OCI-LY1 (cell line): ENCODE measurements around the gene PLEKHA7.

ENCODE experiments used
- H2AFZ ChIP-seq: fragments of 200-600 bp; sonication (generic), shearing (Covaris generic); 2 replicates; pipeline ENCODE4 v1.6.0; 2014; ENCODE audit warnings: antibody characterized with exemption, mild to moderate bottlenecking, low read length
- H3F3A ChIP-seq: fragments of 200-600 bp; sonication (generic), shearing (Covaris generic); 2 replicates; pipeline ENCODE4 v1.6.0; 2014; ENCODE audit warnings: mild to moderate bottlenecking, antibody characterized with exemption, low read length, moderate library complexity; ENCODE audit not compliant: insufficient read depth
- H3K27ac ChIP-seq: fragments of 200-600 bp; sonication (generic); 2 replicates; pipeline ENCODE4 v1.5.1; 2014; ENCODE audit warnings: low read length, mixed run types, mild to moderate bottlenecking, low read depth; ENCODE audit not compliant: poor library complexity, severe bottlenecking
- H3K27me3 ChIP-seq: fragments of 200-600 bp; sonication (generic); 2 replicates; pipeline ENCODE4 v1.6.0; 2014; ENCODE audit warnings: antibody characterized with exemption, mild to moderate bottlenecking, low read length, moderate library complexity; ENCODE audit not compliant: insufficient read depth
- H3K36me3 ChIP-seq: fragments of 200-600 bp; sonication (generic); 2 replicates; pipeline ENCODE4 v1.6.1; 2014; ENCODE audit warnings: mild to moderate bottlenecking, antibody characterized with exemption, low read length, moderate library complexity, mixed read lengths; ENCODE audit not compliant: insufficient read depth
- H3K4me1 ChIP-seq: fragments of 200-600 bp; sonication (generic); 2 replicates; pipeline ENCODE4 v1.5.1; 2014; ENCODE audit warnings: mild to moderate bottlenecking, low read length, moderate library complexity; ENCODE audit not compliant: insufficient read depth, severe bottlenecking
- H3K4me2 ChIP-seq: fragments of 200-600 bp; sonication (generic), shearing (Covaris generic); 2 replicates; pipeline ENCODE4 v1.6.1; 2014; ENCODE audit warnings: low read length
- H3K4me3 ChIP-seq: fragments of 200-600 bp; sonication (generic); 2 replicates; pipeline ENCODE4 v1.5.1; 2014; ENCODE audit warnings: low read length, low read depth, mild to moderate bottlenecking, mixed read lengths; ENCODE audit not compliant: poor library complexity, severe bottlenecking
- H3K79me2 ChIP-seq: fragments of 200-600 bp; shearing (Covaris generic); 2 replicates; pipeline ENCODE4 v1.6.1; 2016; ENCODE audit warnings: mixed run types, low read length, mixed read lengths; ENCODE audit not compliant: insufficient read depth
- H3K9ac ChIP-seq: fragments of 200-600 bp; sonication (generic), shearing (Covaris generic); 2 replicates; pipeline ENCODE4 v1.6.1; 2014; ENCODE audit warnings: mild to moderate bottlenecking, low read length, mixed read lengths
- H3K9me2 ChIP-seq: fragments of 200-600 bp; sonication (generic), shearing (Covaris generic); 2 replicates; pipeline ENCODE4 v1.6.1; 2014; ENCODE audit warnings: low read depth, mild to moderate bottlenecking, low read length, mixed read lengths
- H3K9me3 ChIP-seq: fragments of 200-600 bp; shearing (Covaris generic); 2 replicates; pipeline ENCODE4 v1.6.1; 2014; ENCODE audit warnings: low read length, mixed read lengths
- H4K20me1 ChIP-seq: fragments of 200-600 bp; sonication (generic), shearing (Covaris generic); 2 replicates; pipeline ENCODE4 v1.6.0; 2016; ENCODE audit warnings: mild to moderate bottlenecking, low read length; ENCODE audit not compliant: insufficient read depth
- CTCF ChIP-seq: fragments of 200-600 bp; sonication (generic), shearing (Covaris generic); IDR thresholded peaks from 2 replicates; pipeline ENCODE4 v1.5.1; 2017; ENCODE audit warnings: mild to moderate bottlenecking, antibody characterized with exemption, low read length, moderate library complexity, mixed read lengths
- EZH2 ChIP-seq: fragments of 200-600 bp; sonication (generic), shearing (Covaris generic); IDR thresholded peaks from 2 replicates; pipeline ENCODE4 v1.8.0; 2017; ENCODE audit warnings: borderline replicate concordance, mixed run types, mild to moderate bottlenecking, antibody characterized with exemption, low read length, moderate library complexity, mixed read lengths

Gene PLEKHA7

GRCh38 chr11:16796311-16796710 is 217.9 kb downstream of the PLEKHA7 start:
- TF ChIP-seq CTCF (no peak), EZH2 (no peak)
- Histone ChIP-seq H3K9me2 (no peaks in the 10 kb centered on the region), H3K27me3 (no peaks in the 10 kb centered on the region; the same call in 1 of the 2 replicates), H3K36me3 (no peaks in the 10 kb centered on the region), H3K4me2 (no peak overlapping the region), H3K9ac (no peak overlapping the region), H4K20me1 (no peaks in the 10 kb centered on the region), H3K27ac (no peak overlapping the region), H3K4me1 (no peaks in the 10 kb centered on the region), H2AFZ (no peak overlapping the region), H3K79me2 (no peaks in the 10 kb centered on the region), H3K4me3 (no peak overlapping the region), H3K9me3 (no peaks in the 10 kb centered on the region), H3F3A (no peaks in the 10 kb centered on the region)

GRCh38 chr11:16795146-16795545 is 219.1 kb downstream of the PLEKHA7 start:
- Histone ChIP-seq H3K4me2 (no peak overlapping the region), H3K4me3 (no peak overlapping the region), H3F3A (no peaks in the 10 kb centered on the region), H3K27ac (no peak overlapping the region), H3K9me3 (no peaks in the 10 kb centered on the region), H3K9me2 (no peaks in the 10 kb centered on the region), H3K79me2 (no peaks in the 10 kb centered on the region), H3K4me1 (no peaks in the 10 kb centered on the region), H2AFZ (no peak overlapping the region), H4K20me1 (no peaks in the 10 kb centered on the region), H3K27me3 (no peaks in the 10 kb centered on the region; the same call in 1 of the 2 replicates), H3K9ac (no peak overlapping the region), H3K36me3 (no peaks in the 10 kb centered on the region)
- TF ChIP-seq CTCF, result no peak
- no peak for TF ChIP-seq EZH2

GRCh38 chr11:16794047-16794818 is 220.0 kb downstream of the PLEKHA7 start:
- H3K27ac ChIP-seq, result no peak overlapping the region
- no peak overlapping the region for H3K4me2 ChIP-seq
- H4K20me1 ChIP-seq, result no peaks in the 10 kb centered on the region
- H3F3A ChIP-seq, result no peaks in the 10 kb centered on the region
- no peak for TF ChIP-seq CTCF
- TF ChIP-seq EZH2, result no peak
- no peaks in the 10 kb centered on the region for H3K36me3 ChIP-seq
- no peaks in the 10 kb centered on the region; the same call in 1 of the 2 replicates for H3K27me3 ChIP-seq
- no peak overlapping the region for H3K4me3 ChIP-seq
- no peak overlapping the region for H2AFZ ChIP-seq
- H3K9ac ChIP-seq, result no peak overlapping the region
- no peaks in the 10 kb centered on the region for H3K4me1 ChIP-seq
- H3K9me3 ChIP-seq, result no peaks in the 10 kb centered on the region
- no peaks in the 10 kb centered on the region for H3K79me2 ChIP-seq
- H3K9me2 ChIP-seq, result no peaks in the 10 kb centered on the region
